ENCODE data around the gene ADAMTS7. TPM values are rescaled to one million over a fixed set of nuclear protein-coding genes. Genes with fewer than 3 reads are reported as not detected.
"Not testable (repeated sequence)": the region's sequence is repeated elsewhere in the genome, so short reads cannot be mapped to it uniquely, and the experiment has no call there.

ADAMTS7 gene
- total and polyA plus RNA-seq, 12 donors: 3.5 to 47.0 (median 17.9) TPM

DNA sequence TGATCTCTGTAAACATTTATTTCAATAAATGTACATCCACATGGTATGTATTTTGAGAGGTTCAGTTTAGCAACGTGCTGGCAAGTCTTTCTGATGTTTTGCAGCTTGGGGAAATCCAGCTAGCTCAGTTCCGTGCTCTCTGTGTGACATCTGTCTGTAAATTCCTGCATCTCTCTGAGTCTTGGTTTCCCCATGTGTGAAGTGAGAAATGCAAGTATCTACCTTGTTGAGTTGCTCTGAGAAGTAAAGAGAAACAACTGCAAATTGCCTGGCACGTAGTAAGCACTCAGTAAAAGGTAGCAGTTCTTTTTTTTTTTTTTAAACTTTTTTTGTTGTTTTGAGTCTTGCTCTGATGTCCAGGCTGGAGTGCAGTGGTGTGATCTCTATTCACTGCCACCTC is 31.3 kb upstream of the ADAMTS7 start:
- Histone ChIP-seq H3K4me3 (no peak overlapping the region), H3K9me3 (no peaks in the 10 kb centered on the region), H3K4me1 (no peaks in the 10 kb centered on the region), H3K27me3 (no peaks in the 10 kb centered on the region), H3K36me3 (no peaks in the 10 kb centered on the region), H3K27ac (no peak overlapping the region)
- intact Hi-C loops (cut with DNase I): no loop called here
- ATAC-seq: no peak
- TF ChIP-seq CTCF (IDR thresholded peaks at IDR 0.05): no peak
- DNase-seq: no peak
- 88 to 90% methylated on average over 3 of the region's 3 CpGs for WGBS, 2 donors

DNA sequence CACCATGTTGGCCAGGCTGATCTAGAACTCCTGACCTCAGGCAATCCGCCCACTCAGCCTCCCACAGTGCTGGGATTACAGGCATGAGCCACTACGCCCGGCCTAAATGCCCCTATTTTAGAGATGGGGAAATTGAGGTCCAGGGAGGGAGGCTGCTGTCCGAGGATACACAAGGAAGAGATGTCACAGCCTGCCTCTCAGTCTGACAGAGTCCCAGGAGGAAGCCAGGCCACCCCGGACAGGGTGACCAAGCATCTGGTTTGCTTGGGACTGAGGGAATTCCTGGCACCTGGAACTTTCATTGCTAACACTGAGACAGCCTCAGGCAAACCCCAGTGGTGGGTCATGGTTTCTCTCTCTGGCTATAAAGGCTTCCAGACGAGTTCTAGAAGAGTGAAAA is 30.6 kb upstream of the ADAMTS7 start:
- no peaks in the 10 kb centered on the region for H3K36me3 ChIP-seq
- DNase-seq: no peak
- no peaks in the 10 kb centered on the region for H3K27me3 ChIP-seq
- intact Hi-C loops (cut with DNase I): no loop called here
- TF ChIP-seq CTCF (IDR thresholded peaks at IDR 0.05): no peak
- no peak overlapping the region for H3K27ac ChIP-seq
- no peaks in the 10 kb centered on the region for H3K9me3 ChIP-seq
- no peak overlapping the region for H3K4me3 ChIP-seq
- H3K4me1 ChIP-seq: no peaks in the 10 kb centered on the region
- no peak for ATAC-seq
- WGBS, 2 donors: 87 to 92% methylated on average over 6 of the region's 6 CpGs

DNA sequence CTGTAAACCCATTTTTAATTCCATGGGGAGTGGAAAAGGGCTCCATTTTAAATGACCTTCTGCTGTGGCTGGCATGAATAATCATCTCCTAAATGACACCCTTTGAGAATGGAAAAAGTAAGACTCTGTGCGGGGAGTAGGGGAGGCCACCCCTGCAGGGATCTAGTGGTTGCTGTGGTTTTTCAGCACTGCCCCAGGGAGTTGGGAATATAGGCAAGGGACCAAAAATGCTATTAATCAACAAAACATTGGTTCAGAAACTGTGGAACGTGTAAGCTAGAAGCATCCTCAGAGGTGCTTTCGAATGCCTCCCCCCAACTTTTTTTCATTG is 30.1 kb upstream of the ADAMTS7 start:
- Histone ChIP-seq H3K4me1 (no peaks in the 10 kb centered on the region), H3K27ac (no peak overlapping the region), H3K4me3 (no peak overlapping the region), H3K27me3 (no peaks in the 10 kb centered on the region), H3K36me3 (no peaks in the 10 kb centered on the region), H3K9me3 (no peaks in the 10 kb centered on the region)
- WGBS, 2 donors: 54 to 83% methylated on average over 3 of the region's 3 CpGs
- no peak for DNase-seq
- TF ChIP-seq CTCF (IDR thresholded peaks at IDR 0.05): no peak
- intact Hi-C loops (cut with DNase I): no loop called here
- ATAC-seq: no peak

DNA sequence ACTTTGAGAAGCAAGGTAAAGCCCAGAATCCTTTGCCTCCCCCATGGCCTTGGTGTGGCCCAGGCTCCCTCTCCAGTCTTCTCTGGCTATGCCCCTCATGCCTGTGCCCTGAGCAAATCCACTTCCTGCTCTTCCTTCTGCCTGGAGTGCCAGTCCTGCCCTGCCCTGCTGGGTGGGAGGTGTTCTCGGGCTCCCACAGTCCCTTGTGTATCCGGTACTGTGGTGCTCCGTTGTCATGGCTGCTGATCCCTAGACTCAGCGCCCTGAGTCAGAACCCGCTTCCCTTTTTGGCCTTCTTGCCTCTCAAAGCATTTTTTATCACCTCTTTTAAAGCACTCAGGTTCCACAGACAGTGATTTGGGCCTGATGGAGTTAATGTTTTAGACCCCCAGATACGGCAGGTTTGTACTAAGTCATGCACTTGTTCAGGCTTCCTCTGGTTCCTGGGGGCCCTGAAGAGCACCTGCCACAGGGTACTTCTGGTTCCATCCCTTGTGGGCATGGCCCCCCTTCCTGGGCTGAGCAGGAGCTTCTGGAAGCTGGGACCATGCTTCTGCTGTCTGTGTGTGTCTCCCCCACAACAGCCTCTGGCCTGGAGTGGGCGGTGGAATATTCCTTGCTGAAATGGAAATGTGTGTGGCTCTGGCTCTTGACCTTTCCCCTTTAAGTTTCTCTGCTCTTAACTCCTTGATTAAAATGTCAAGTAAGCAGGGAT is 29.6 kb upstream of the ADAMTS7 start:
- no peak overlapping the region for H3K4me3 ChIP-seq
- no peak overlapping the region for H3K27ac ChIP-seq
- 80 to 85% methylated on average over 7 of the region's 7 CpGs for WGBS, 2 donors
- no peaks in the 10 kb centered on the region for H3K4me1 ChIP-seq
- DNase-seq (no peak), ATAC-seq (peak in 4 of 8 donors; percentile 19 to 54 (median 42))
- H3K27me3 ChIP-seq: no peaks in the 10 kb centered on the region
- intact Hi-C loops (cut with DNase I): no loop called here
- H3K9me3 ChIP-seq: no peaks in the 10 kb centered on the region
- H3K36me3 ChIP-seq: no peaks in the 10 kb centered on the region
- TF ChIP-seq CTCF (IDR thresholded peaks at IDR 0.05): no peak

- ATAC-seq; H3K4me1 ChIP-seq; H3K4me3 ChIP-seq; H3K36me3 ChIP-seq; H3K9me3 ChIP-seq; DNase-seq; intact Hi-C loops (cut with DNase I); H3K27me3 ChIP-seq; H3K27ac ChIP-seq: not testable (repeated sequence)
- 97 to 98% methylated on average over 6 of the region's 6 CpGs for WGBS, 2 donors
Observed at GRCh38 chr15:78839151-78839550, 27.9 kb upstream of the ADAMTS7 start.
